HEK293T (cell line): ENCODE measurements around the gene GRID1.

ENCODE experiments used
- ARNT ChIP-seq: fragments of 450-650 bp; IDR thresholded peaks from 2 replicates; pipeline ENCODE4 v1.6.1; 2017; ENCODE audit warnings: mild to moderate bottlenecking
- BHLHE40 ChIP-seq: fragments of 450-650 bp; IDR thresholded peaks from 2 replicates; pipeline ENCODE4 v1.6.1; 2016; ENCODE audit warnings: mild to moderate bottlenecking, moderate library complexity, borderline replicate concordance
- CTBP1 ChIP-seq: fragments of 450-650 bp; IDR thresholded peaks from 2 replicates; pipeline ENCODE4 v1.6.1; 2016; ENCODE audit warnings: borderline replicate concordance
- FOXK2 ChIP-seq: fragments of 450-650 bp; IDR thresholded peaks from 2 replicates; pipeline ENCODE4 v1.6.1; 2016; ENCODE audit warnings: mild to moderate bottlenecking
- FOXM1 ChIP-seq: fragments of 450-650 bp; IDR thresholded peaks from 2 replicates; pipeline ENCODE4 v1.6.1; 2017; ENCODE audit warnings: mild to moderate bottlenecking, borderline replicate concordance
- HDGF ChIP-seq: fragments of 450-650 bp; IDR thresholded peaks from 2 replicates; pipeline ENCODE4 v1.6.1; 2017; ENCODE audit warnings: antibody characterized with exemption, borderline replicate concordance
- L3MBTL2 ChIP-seq: fragments of 450-650 bp; conservative IDR thresholded peaks from 2 replicates; pipeline ENCODE4 v1.6.1; 2016; ENCODE audit warnings: mild to moderate bottlenecking
- LEF1 ChIP-seq: fragments of 450-650 bp; IDR thresholded peaks from 2 replicates; pipeline ENCODE4 v1.6.1; 2017; ENCODE audit warnings: mild to moderate bottlenecking, borderline replicate concordance
- NFRKB ChIP-seq: fragments of 450-650 bp; IDR thresholded peaks from 2 replicates; pipeline ENCODE4 v1.6.1; 2016; ENCODE audit warnings: mild to moderate bottlenecking, moderate library complexity
- SP1 ChIP-seq: fragments of 450-650 bp; IDR thresholded peaks from 2 replicates; pipeline ENCODE4 v1.6.1; 2017
- SUZ12 ChIP-seq: fragments of 450-650 bp; IDR thresholded peaks from 2 replicates; pipeline ENCODE4 v1.6.1; 2016; ENCODE audit warnings: mild to moderate bottlenecking

DNA sequence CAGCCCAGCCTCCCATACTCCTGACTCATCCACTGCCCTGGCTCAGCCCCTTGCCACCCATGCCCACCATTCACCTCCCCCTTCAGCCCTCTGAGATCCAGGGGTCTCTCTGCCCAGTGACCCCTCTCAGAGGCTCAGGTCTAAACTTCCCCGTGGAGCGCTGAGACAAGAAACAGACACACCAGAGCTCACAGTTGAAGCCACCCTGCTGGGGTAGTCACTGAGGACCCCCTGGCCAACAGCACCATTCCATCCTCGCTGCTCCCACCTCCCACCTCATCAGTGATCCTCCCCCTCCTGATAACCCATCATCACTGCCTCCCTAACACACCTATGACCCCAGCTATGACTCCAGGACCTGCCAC lies 100.7 kb downstream of the GRID1 start:
- TF ChIP-seq BHLHE40 (no peak), HDGF (no peak), CTBP1 (no peak), L3MBTL2 (no peak), FOXK2 (no peak), SP1 (no peak), FOXM1 (no peak), NFRKB (no peak), SUZ12 (no peak), ARNT (no peak), LEF1 (no peak)
